SK-N-MC (cell line): ENCODE measurements around the gene ARPC4.

Experiments used
- EZH2 ChIP-seq: fragments of 200-600 bp; sonication (generic); IDR thresholded peaks from one replicate; pipeline ENCODE4 v1.6.1; 2017; ENCODE audit warnings: antibody characterized with exemption
- FOXP2 ChIP-seq: optimal IDR thresholded peaks from 2 replicates; pipeline ENCODE3; 2011; ENCODE audit warnings: mild to moderate bottlenecking, moderate library complexity; ENCODE audit not compliant: insufficient read depth; ENCODE audit errors: extremely low read length, control extremely low read depth
- POLR2AphosphoS5 ChIP-seq: IDR thresholded peaks from 2 replicates; pipeline ENCODE4 v1.6.1; 2012; ENCODE audit warnings: mild to moderate bottlenecking, low read depth, low read length, borderline replicate concordance

- TF ChIP-seq EZH2 (no peak), POLR2AphosphoS5 (no peak), FOXP2 (no peak)
These were observed 22.5 kb upstream of the ARPC4 start for GRCh38 chr3:9770276-9770812.
